SK-N-SH treated with all-trans-retinoic acid at 6 μM for 48 hours (cell line): ENCODE data around the gene FAM171A1.

ENCODE experiments used
- BACH2 ChIP-seq: fragments of 250-450 bp; sonication (Bioruptor Pico); IDR thresholded peaks from 2 replicates; pipeline ENCODE4 v1.9.0; 2021; ENCODE audit warnings: mild to moderate bottlenecking, borderline replicate concordance
- CSDC2 ChIP-seq: fragments of 250-450 bp; sonication (Bioruptor Pico); IDR thresholded peaks from 2 replicates; pipeline ENCODE4 v1.5.0; 2020; ENCODE audit warnings: mild to moderate bottlenecking, moderate library complexity
- GLIS3 ChIP-seq: fragments of 250-450 bp; sonication (Bioruptor Pico); IDR thresholded peaks from 2 replicates; pipeline ENCODE4 v1.5.0; 2020; ENCODE audit warnings: mild to moderate bottlenecking, moderate library complexity
- ISL1 ChIP-seq: fragments of 250-450 bp; sonication (Bioruptor Pico); IDR thresholded peaks from 2 replicates; pipeline ENCODE4 v2.1.2; 2022; ENCODE audit warnings: mild to moderate bottlenecking, moderate library complexity
- OSR1 ChIP-seq: fragments of 250-450 bp; sonication (Bioruptor Pico); IDR thresholded peaks from 2 replicates; pipeline ENCODE4 v1.8.0; 2022; ENCODE audit warnings: moderate library complexity, mild to moderate bottlenecking, inconsistent platforms
- TOX ChIP-seq: fragments of 250-450 bp; sonication (Bioruptor Pico); IDR thresholded peaks from 2 replicates; pipeline ENCODE4 v1.8.0; 2021; ENCODE audit warnings: mild to moderate bottlenecking, moderate library complexity, borderline replicate concordance
- ZFP3 ChIP-seq: fragments of 250-450 bp; sonication (Bioruptor Pico); IDR thresholded peaks from 2 replicates; pipeline ENCODE4 v1.5.0; 2020; ENCODE audit warnings: mild to moderate bottlenecking, moderate library complexity
- ZFP30 ChIP-seq: fragments of 450-650 bp; formaldehyde crosslinking; IDR thresholded peaks from 2 replicates; pipeline ENCODE4 v1.5.0; 2022; ENCODE audit warnings: mild to moderate bottlenecking, moderate library complexity
- ZNF565 ChIP-seq: fragments of 450-650 bp; formaldehyde crosslinking; conservative IDR thresholded peaks from 2 replicates; pipeline ENCODE4 v1.5.0; 2020; ENCODE audit warnings: low read depth, mild to moderate bottlenecking, moderate library complexity
- ZNF8 ChIP-seq: fragments of 450-650 bp; formaldehyde crosslinking; IDR thresholded peaks from 2 replicates; pipeline ENCODE4 v1.5.0; 2020; ENCODE audit warnings: mild to moderate bottlenecking, moderate library complexity
- TF ChIP-seq, protein P1 (sequence below): fragments of 250-450 bp; sonication (Bioruptor Pico); IDR thresholded peaks from 2 replicates; pipeline ENCODE4 v1.5.1; 2020; ENCODE audit warnings: low read depth, mild to moderate bottlenecking, moderate library complexity
- TF ChIP-seq, protein P2 (sequence below): fragments of 250-450 bp; sonication (Bioruptor Pico); IDR thresholded peaks from 2 replicates; pipeline ENCODE4 v1.8.0; 2020; ENCODE audit warnings: mild to moderate bottlenecking, moderate library complexity, borderline replicate concordance

DNA sequence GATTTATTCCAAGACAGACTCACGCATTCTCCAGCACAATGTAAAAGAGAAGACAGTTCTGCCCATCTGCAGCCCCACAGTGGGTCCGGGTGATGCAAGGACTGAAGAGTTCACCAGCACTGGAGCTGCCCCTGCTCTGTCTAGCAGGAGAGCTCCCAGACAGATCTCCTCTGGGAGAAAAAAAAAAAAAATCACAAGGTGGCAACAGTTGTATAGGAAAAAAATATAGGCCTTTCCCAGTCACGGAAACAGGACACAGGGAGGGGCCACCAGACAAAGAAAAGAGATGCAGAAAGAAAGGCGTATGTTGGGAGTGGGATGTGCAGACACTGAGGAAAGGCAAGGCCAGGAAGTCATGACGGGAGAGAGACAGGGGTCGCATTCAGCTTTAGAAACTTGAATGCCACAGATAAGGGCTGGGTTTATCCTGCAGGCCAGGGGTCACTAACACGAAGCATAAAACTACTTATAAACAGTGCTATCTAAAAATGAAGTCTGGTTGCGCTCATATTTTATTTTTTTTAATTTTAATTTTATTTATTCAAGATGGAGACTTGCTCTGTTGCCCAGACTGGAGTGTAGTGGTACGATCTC is 54.1 kb downstream of the FAM171A1 start:
- no peak for TF ChIP-seq GLIS3
- TF ChIP-seq OSR1 (CRISPR knock-in tag): no peak
- no peak for TF ChIP-seq TOX
- TF ChIP-seq ZFP3: no peak
- TF ChIP-seq ZNF8 (CRISPR knock-in tag): no peak
- TF ChIP-seq ZFP30: no peak
- TF ChIP-seq, protein P1, sequence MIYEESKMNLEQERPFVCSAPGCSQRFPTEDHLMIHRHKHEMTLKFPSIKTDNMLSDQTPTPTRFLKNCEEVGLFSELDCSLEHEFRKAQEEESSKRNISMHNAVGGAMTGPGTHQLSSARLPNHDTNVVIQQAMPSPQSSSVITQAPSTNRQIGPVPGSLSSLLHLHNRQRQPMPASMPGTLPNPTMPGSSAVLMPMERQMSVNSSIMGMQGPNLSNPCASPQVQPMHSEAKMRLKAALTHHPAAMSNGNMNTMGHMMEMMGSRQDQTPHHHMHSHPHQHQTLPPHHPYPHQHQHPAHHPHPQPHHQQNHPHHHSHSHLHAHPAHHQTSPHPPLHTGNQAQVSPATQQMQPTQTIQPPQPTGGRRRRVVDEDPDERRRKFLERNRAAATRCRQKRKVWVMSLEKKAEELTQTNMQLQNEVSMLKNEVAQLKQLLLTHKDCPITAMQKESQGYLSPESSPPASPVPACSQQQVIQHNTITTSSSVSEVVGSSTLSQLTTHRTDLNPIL (CRISPR knock-in tag): no peak
- no peak for TF ChIP-seq ZNF565 (CRISPR knock-in tag)
- no peak for TF ChIP-seq ISL1
- TF ChIP-seq CSDC2 (CRISPR knock-in tag): no peak
- TF ChIP-seq, protein P2, sequence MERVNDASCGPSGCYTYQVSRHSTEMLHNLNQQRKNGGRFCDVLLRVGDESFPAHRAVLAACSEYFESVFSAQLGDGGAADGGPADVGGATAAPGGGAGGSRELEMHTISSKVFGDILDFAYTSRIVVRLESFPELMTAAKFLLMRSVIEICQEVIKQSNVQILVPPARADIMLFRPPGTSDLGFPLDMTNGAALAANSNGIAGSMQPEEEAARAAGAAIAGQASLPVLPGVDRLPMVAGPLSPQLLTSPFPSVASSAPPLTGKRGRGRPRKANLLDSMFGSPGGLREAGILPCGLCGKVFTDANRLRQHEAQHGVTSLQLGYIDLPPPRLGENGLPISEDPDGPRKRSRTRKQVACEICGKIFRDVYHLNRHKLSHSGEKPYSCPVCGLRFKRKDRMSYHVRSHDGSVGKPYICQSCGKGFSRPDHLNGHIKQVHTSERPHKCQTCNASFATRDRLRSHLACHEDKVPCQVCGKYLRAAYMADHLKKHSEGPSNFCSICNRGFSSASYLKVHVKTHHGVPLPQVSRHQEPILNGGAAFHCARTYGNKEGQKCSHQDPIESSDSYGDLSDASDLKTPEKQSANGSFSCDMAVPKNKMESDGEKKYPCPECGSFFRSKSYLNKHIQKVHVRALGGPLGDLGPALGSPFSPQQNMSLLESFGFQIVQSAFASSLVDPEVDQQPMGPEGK (CRISPR knock-in tag): no peak
- TF ChIP-seq BACH2 (CRISPR knock-in tag): no peak
